ENCODE results near the gene CCDC191.

Gene CCDC191

DNA sequence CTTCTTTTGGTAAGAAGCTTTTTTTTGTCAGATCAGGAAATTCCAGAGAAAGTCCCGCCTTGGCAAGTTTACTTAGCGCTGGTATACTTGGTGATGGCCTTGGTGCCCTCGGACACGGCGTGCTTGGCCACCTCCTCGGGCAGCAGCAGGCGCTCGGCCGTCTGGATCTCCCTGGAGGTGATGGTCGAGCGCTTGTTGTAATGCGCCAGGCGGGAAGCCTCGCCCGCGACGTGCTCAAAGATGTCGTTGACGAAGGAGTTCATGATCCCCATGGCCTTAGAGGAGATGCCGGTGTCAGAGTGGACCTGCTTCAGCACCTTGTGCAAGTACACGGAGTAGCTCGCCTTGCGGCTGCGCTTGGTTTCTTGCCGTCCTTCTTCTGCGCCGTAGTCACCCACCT, 46.9 kb upstream of the CCDC191 start:
- no peaks in the 10 kb centered on the region for H3K27me3 ChIP-seq (ENCODE audit: insufficient read depth, low read length)
- H3K9me2 ChIP-seq (ENCODE audit: low read depth, low read length), result no peaks in the 10 kb centered on the region
- H4K20me1 ChIP-seq (ENCODE audit: insufficient read depth, low read length), result no peaks in the 10 kb centered on the region
- no peak overlapping the region for H2AFZ ChIP-seq (ENCODE audit: low read length)
- no peak overlapping the region for H3K9ac ChIP-seq (ENCODE audit: low read length)
- H3K79me2 ChIP-seq (ENCODE audit: insufficient read depth, low read length), result no peaks in the 10 kb centered on the region
- H3K4me2 ChIP-seq (ENCODE audit: low read length), result no peak overlapping the region
- H3K4me1 ChIP-seq (ENCODE audit: insufficient read depth, low read length, severe bottlenecking), result no peaks in the 10 kb centered on the region
- H3K36me3 ChIP-seq (ENCODE audit: insufficient read depth, low read length), result no peaks in the 10 kb centered on the region
- H3K9me3 ChIP-seq (ENCODE audit: low read length), result no peaks in the 10 kb centered on the region
- TF ChIP-seq EZH2 (IDR thresholded peaks at IDR 0.05; ENCODE audit: borderline replicate concordance, low read length), result no peak
- TF ChIP-seq, protein P1, sequence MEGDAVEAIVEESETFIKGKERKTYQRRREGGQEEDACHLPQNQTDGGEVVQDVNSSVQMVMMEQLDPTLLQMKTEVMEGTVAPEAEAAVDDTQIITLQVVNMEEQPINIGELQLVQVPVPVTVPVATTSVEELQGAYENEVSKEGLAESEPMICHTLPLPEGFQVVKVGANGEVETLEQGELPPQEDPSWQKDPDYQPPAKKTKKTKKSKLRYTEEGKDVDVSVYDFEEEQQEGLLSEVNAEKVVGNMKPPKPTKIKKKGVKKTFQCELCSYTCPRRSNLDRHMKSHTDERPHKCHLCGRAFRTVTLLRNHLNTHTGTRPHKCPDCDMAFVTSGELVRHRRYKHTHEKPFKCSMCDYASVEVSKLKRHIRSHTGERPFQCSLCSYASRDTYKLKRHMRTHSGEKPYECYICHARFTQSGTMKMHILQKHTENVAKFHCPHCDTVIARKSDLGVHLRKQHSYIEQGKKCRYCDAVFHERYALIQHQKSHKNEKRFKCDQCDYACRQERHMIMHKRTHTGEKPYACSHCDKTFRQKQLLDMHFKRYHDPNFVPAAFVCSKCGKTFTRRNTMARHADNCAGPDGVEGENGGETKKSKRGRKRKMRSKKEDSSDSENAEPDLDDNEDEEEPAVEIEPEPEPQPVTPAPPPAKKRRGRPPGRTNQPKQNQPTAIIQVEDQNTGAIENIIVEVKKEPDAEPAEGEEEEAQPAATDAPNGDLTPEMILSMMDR (IDR thresholded peaks at IDR 0.05; ENCODE audit: low read length), result no peak
- H3F3A ChIP-seq (ENCODE audit: insufficient read depth, low read length), result no peaks in the 10 kb centered on the region
- no peak overlapping the region for H3K4me3 ChIP-seq (ENCODE audit: low read depth, low read length, poor library complexity, severe bottlenecking)
- H3K27ac ChIP-seq (ENCODE audit: low read depth, low read length, poor library complexity, severe bottlenecking), result no peak overlapping the region

DNA sequence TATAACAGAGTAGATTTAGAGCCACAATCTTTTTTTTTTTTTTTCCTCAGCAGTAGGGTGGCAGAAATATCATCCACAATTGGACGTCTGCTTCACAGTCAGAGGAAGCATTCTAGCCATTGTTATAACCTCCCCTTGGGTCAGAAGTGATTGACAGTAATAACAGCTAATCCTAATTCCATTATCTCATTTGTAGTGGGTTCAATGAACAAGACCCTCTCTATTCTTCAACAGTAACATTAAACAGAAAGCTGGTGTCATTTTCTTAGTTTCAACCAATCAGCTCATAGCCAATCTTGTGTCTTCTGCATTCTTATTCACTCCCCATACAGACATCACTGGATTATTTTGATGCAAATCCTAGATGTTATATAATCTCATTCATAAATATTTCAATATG, 44.8 kb upstream of the CCDC191 start:
- Histone ChIP-seq H3K4me2 (ENCODE audit: low read length) (no peak overlapping the region), H3K4me3 (ENCODE audit: low read depth, low read length, poor library complexity, severe bottlenecking) (no peak overlapping the region), H3F3A (ENCODE audit: insufficient read depth, low read length) (no peaks in the 10 kb centered on the region), H3K36me3 (ENCODE audit: insufficient read depth, low read length) (no peaks in the 10 kb centered on the region), H2AFZ (ENCODE audit: low read length) (no peak overlapping the region), H3K79me2 (ENCODE audit: insufficient read depth, low read length) (no peaks in the 10 kb centered on the region), H3K27me3 (ENCODE audit: insufficient read depth, low read length) (0 out of 2 replicates have a peak, but pooled peaks cover 7% of the 10 kb centered on the region), H3K9me2 (ENCODE audit: low read depth, low read length) (no peaks in the 10 kb centered on the region), H4K20me1 (ENCODE audit: insufficient read depth, low read length) (no peaks in the 10 kb centered on the region), H3K9me3 (ENCODE audit: low read length) (no peaks in the 10 kb centered on the region), H3K4me1 (ENCODE audit: insufficient read depth, low read length, severe bottlenecking) (no peaks in the 10 kb centered on the region), H3K27ac (ENCODE audit: low read depth, low read length, poor library complexity, severe bottlenecking) (no peak overlapping the region), H3K9ac (ENCODE audit: low read length) (no peak overlapping the region)
- TF ChIP-seq EZH2 (IDR thresholded peaks at IDR 0.05; ENCODE audit: borderline replicate concordance, low read length), result no peak
- TF ChIP-seq, protein P1 (IDR thresholded peaks at IDR 0.05; ENCODE audit: low read length), result no peak

DNA sequence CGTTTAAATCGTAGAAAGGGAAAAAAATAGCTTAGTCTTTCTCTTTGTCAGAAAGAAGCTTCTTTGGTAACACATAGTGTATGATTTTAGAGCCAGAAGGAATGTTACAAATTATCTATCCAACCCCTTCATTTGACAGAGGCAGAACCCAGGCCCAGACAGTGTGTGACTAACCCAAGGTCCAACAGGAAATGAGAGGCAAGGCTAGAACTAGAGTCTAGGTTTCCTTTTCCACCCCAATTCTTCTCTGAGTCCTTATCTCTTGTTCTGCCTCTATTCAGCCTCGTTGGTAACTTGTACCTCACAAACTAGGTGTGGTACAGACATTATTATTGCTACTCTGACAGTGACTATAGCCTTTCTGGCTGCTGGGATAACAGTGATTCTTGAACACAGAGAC, 39.5 kb upstream of the CCDC191 start:
- TF ChIP-seq, protein P1 (IDR thresholded peaks at IDR 0.05; ENCODE audit: low read length), result no peak
- TF ChIP-seq EZH2 (IDR thresholded peaks at IDR 0.05; ENCODE audit: borderline replicate concordance, low read length), result no peak
- Histone ChIP-seq H3K9me3 (ENCODE audit: low read length) (no peaks in the 10 kb centered on the region), H3K79me2 (ENCODE audit: insufficient read depth, low read length) (no peaks in the 10 kb centered on the region), H3K4me2 (ENCODE audit: low read length) (no peak overlapping the region), H4K20me1 (ENCODE audit: insufficient read depth, low read length) (no peaks in the 10 kb centered on the region), H3F3A (ENCODE audit: insufficient read depth, low read length) (no peaks in the 10 kb centered on the region), H3K9ac (ENCODE audit: low read length) (no peak overlapping the region), H3K27ac (ENCODE audit: low read depth, low read length, poor library complexity, severe bottlenecking) (no peak overlapping the region), H3K36me3 (ENCODE audit: insufficient read depth, low read length) (no peaks in the 10 kb centered on the region), H3K4me3 (ENCODE audit: low read depth, low read length, poor library complexity, severe bottlenecking) (no peak overlapping the region), H3K4me1 (ENCODE audit: insufficient read depth, low read length, severe bottlenecking) (no peaks in the 10 kb centered on the region), H2AFZ (ENCODE audit: low read length) (no peak overlapping the region), H3K9me2 (ENCODE audit: low read depth, low read length) (no peaks in the 10 kb centered on the region), H3K27me3 (ENCODE audit: insufficient read depth, low read length) (0 out of 2 replicates have a peak, but pooled peaks cover 7% of the 10 kb centered on the region)

All from OCI-LY1 (cell line).